HG02885 (cell line): ENCODE results near the gene LAMA3.
A peak's percentile ranks its signal among the peaks of the same experiment; 100 is the strongest.

ENCODE experiments used
- ATAC-seq: cut with Tn5 transposase; IDR thresholded peaks from one replicate; pipeline ENCODE4 v1.9.1; 2021; ENCODE audit warnings: mild to moderate bottlenecking; ENCODE audit not compliant: unreplicated experiment, poor library complexity

Gene LAMA3

GRCh38 chr18:23887493-23887892 is 198.2 kb downstream of the LAMA3 start:
- no peak for ATAC-seq

- ATAC-seq = no peak
Observed at GRCh38 chr18:23888881-23889280, 199.6 kb downstream of the LAMA3 start.

- no peak for ATAC-seq
Observed at GRCh38 chr18:23889907-23890306, 200.7 kb downstream of the LAMA3 start.

- ATAC-seq = no peak
Observed at GRCh38 chr18:23890589-23890988, 201.3 kb downstream of the LAMA3 start.

GRCh38 chr18:23893653-23894052 is 204.4 kb downstream of the LAMA3 start:
- ATAC-seq = no peak

- no peak for ATAC-seq
Observed at GRCh38 chr18:23894661-23895175, 205.5 kb downstream of the LAMA3 start.

GRCh38 chr18:23897291-23897690 is 208.0 kb downstream of the LAMA3 start:
- no peak for ATAC-seq

- ATAC-seq = no peak
Observed at GRCh38 chr18:23897733-23898132, 208.5 kb downstream of the LAMA3 start.

- no peak for ATAC-seq
Observed at GRCh38 chr18:23900994-23901393, 211.7 kb downstream of the LAMA3 start.

GRCh38 chr18:23902396-23902795 is 213.1 kb downstream of the LAMA3 start:
- ATAC-seq = no peak

- ATAC-seq = no peak
Observed at GRCh38 chr18:23903971-23904370, 214.7 kb downstream of the LAMA3 start.

GRCh38 chr18:23906658-23907057 is 217.4 kb downstream of the LAMA3 start:
- ATAC-seq = no peak

- no peak for ATAC-seq
Observed at GRCh38 chr18:23908827-23909226, 219.6 kb downstream of the LAMA3 start.

GRCh38 chr18:23910032-23910431 is 220.8 kb downstream of the LAMA3 start:
- no peak for ATAC-seq

GRCh38 chr18:23912356-23912755 is 223.1 kb downstream of the LAMA3 start:
- no peak for ATAC-seq

- no peak for ATAC-seq
Observed at GRCh38 chr18:23916338-23916737, 227.1 kb downstream of the LAMA3 start.

- ATAC-seq = peak; percentile 80
Observed at GRCh38 chr18:23918395-23919032, 229.3 kb downstream of the LAMA3 start.

GRCh38 chr18:23920054-23920453 is 230.8 kb downstream of the LAMA3 start:
- no peak for ATAC-seq

- no peak for ATAC-seq
Observed at GRCh38 chr18:23921716-23922285, 232.5 kb downstream of the LAMA3 start.

GRCh38 chr18:23922939-23923338 is 233.7 kb downstream of the LAMA3 start:
- no peak for ATAC-seq

- no peak for ATAC-seq
Observed at GRCh38 chr18:23924813-23925212, 235.6 kb downstream of the LAMA3 start.

- no peak for ATAC-seq
Observed at GRCh38 chr18:23926571-23926970, 237.3 kb downstream of the LAMA3 start.
